Panc1 (cell line): ENCODE data around the gene TNFRSF21. TPM values are rescaled to one million over a fixed set of nuclear protein-coding genes. Genes with fewer than 3 reads are reported as not detected.

Experiments used
- ATAC-seq: fragments of 200-7000 bp; cut with Tn5 transposase; 2 replicates; pipeline ENCODE4 v1.9.1; 2020; ENCODE audit warnings: mild to moderate bottlenecking, moderate library complexity
- BruUV-seq: library from RNA; stranded (reverse); fragments of 400-500 nt; replicated peaks from 2 replicates; lab custom pipeline; 2021; lab: Mats Ljungman, UMichigan
- CTCF ChIA-PET: fragments of 300-600 bp; sonication (Branson Sonifier 250); formaldehyde crosslinking; loops from one replicate; lab custom pipeline; 2022; ENCODE audit warnings: antibody characterized with exemption; lab: Charles Lee
- POLR2A ChIA-PET: fragments of 300-600 bp; sonication (Branson Sonifier 250); formaldehyde crosslinking; loops from one replicate; lab custom pipeline; 2022; ENCODE audit warnings: antibody characterized with exemption; lab: Charles Lee
- DNase-seq: peaks from one replicate; pipeline ENCODE4 v3.0.0-alpha.2; 2010; ENCODE audit warnings: low read depth, low spot score
- H3K27ac ChIP-seq: 2 replicates; pipeline ENCODE4 v1.5.1; 2011; ENCODE audit warnings: mild to moderate bottlenecking, low read length, inconsistent platforms
- H3K27me3 ChIP-seq: fragments of 200-500 bp; sonication (Bioruptor generic); 2 replicates; pipeline ENCODE4 v1.6.0; 2014; ENCODE audit warnings: low read length, inconsistent platforms; ENCODE audit not compliant: control insufficient read depth, insufficient read depth
- H3K36me3 ChIP-seq: fragments of 200-500 bp; sonication (Bioruptor generic); 2 replicates; pipeline ENCODE4 v1.5.1; 2014; ENCODE audit warnings: inconsistent platforms, mild to moderate bottlenecking, low read length, moderate library complexity; ENCODE audit not compliant: control insufficient read depth, insufficient read depth
- H3K4me1 ChIP-seq: 2 replicates; pipeline ENCODE4 v1.5.1; 2011; ENCODE audit warnings: inconsistent platforms, mild to moderate bottlenecking, low read length, moderate library complexity; ENCODE audit not compliant: control insufficient read depth, insufficient read depth
- H3K4me3 ChIP-seq, 2 experiments: 2 replicates each; pipeline ENCODE4 v1.5.1; 2011 to 2012; ENCODE audit warnings: low read depth in 2 of 2, low read length in 2 of 2, mild to moderate bottlenecking in 2 of 2, inconsistent platforms in 1 of 2, moderate library complexity in 1 of 2
- H3K9me3 ChIP-seq: fragments of 200-500 bp; sonication (Bioruptor generic); 2 replicates; pipeline ENCODE4 v1.5.1; 2014; ENCODE audit warnings: low read depth, mild to moderate bottlenecking, inconsistent platforms, low read length, moderate library complexity; ENCODE audit not compliant: control insufficient read depth, insufficient read depth
- CTCF ChIP-seq: fragments of 450-650 bp; IDR thresholded peaks from 2 replicates; pipeline ENCODE4 v1.5.1; 2017; ENCODE audit warnings: mild to moderate bottlenecking
- POLR2AphosphoS5 ChIP-seq: IDR thresholded peaks from 2 replicates; pipeline ENCODE4 v1.6.1; 2012; ENCODE audit warnings: mild to moderate bottlenecking, low read depth, low read length, moderate library complexity
- REST ChIP-seq, 2 experiments: IDR thresholded peaks; 2 replicates each; pipeline ENCODE4 v1.6.1; 2011 to 2012; ENCODE audit warnings: low read depth in 2 of 2, control low read depth in 1 of 2, low read length in 1 of 2, mild to moderate bottlenecking in 1 of 2, moderate library complexity in 1 of 2; ENCODE audit not compliant: insufficient read depth in 1 of 2
- SIN3A ChIP-seq: IDR thresholded peaks from 2 replicates; pipeline ENCODE4 v1.6.1; 2012; ENCODE audit warnings: low read depth, mild to moderate bottlenecking, low read length, moderate library complexity, borderline replicate concordance; ENCODE audit not compliant: insufficient read depth
- TCF7L2 ChIP-seq: IDR thresholded peaks from 2 replicates; pipeline ENCODE4 v1.6.1; 2011; ENCODE audit warnings: mild to moderate bottlenecking, low read depth, low read length, inconsistent platforms
- in situ Hi-C: cut with HindIII; loops from 2 replicates; pipeline ENCODE4 v1.10.0; 2016; ENCODE audit warnings: low sequenced_read_pairs, low pct_unique_long_range_greater_than_20kb
- intact Hi-C: fragments of 100-400 bp; cut with micrococcal nuclease; formaldehyde crosslinking; loops from one replicate; pipeline ENCODE4 v1.10.0; 2022; ENCODE audit not compliant: unreplicated experiment
- total RNA-seq: library from RNA; stranded (reverse); gene quantifications from one replicate; pipeline ENCODE4 v1.2.1, GENCODE V29; 2021; ENCODE audit not compliant: unreplicated experiment

The TNFRSF21 gene
- total RNA-seq, 1 experiment from 2014 or later = 76.0 TPM

GRCh38 chr6:47264775-47265184, 44.9 kb downstream of the TNFRSF21 start:
- no peaks in the 10 kb centered on the region; the same call in none of the 2 replicates for H3K4me1 ChIP-seq
- DNase-seq (no peak), ATAC-seq (0 out of 2 replicates have a peak, but pooled peaks have one; percentile 38)
- ChIA-PET POLR2A (no interaction called here), CTCF (no interaction called here)
- TF ChIP-seq POLR2AphosphoS5 (no peak), SIN3A (no peak), CTCF (no peak), TCF7L2 (no peak), REST (IDR thresholded peaks at IDR 0.05; ENCODE audit: insufficient read depth in 1 of 2, low read depth in 2 of 2, low read length in 1 of 2) (no peak)
- no TSS peak for BruUV-seq
- H3K27ac ChIP-seq = no peak overlapping the region
- in situ Hi-C loops = no loop called here
- H3K27me3 ChIP-seq = no peaks in the 10 kb centered on the region
- no peaks in the 10 kb centered on the region for H3K9me3 ChIP-seq
- no peaks in the 10 kb centered on the region for H3K36me3 ChIP-seq
- no peak overlapping the region for H3K4me3 ChIP-seq
- intact Hi-C loops = no loop called here

- intact Hi-C loops = no loop called here
- H3K27me3 ChIP-seq = no peaks in the 10 kb centered on the region
- in situ Hi-C loops = no loop called here
- H3K27ac ChIP-seq = no peak overlapping the region
- no peak overlapping the region for H3K4me3 ChIP-seq
- ATAC-seq (no peak), DNase-seq (no peak)
- POLR2A ChIA-PET = no interaction called here
- H3K36me3 ChIP-seq = no peaks in the 10 kb centered on the region
- no peak for TF ChIP-seq SIN3A
- no peak for TF ChIP-seq REST (IDR thresholded peaks at IDR 0.05; ENCODE audit: insufficient read depth in 1 of 2, low read depth in 2 of 2, low read length in 1 of 2)
- TF ChIP-seq POLR2AphosphoS5 = no peak
- TF ChIP-seq CTCF = no peak
- TF ChIP-seq TCF7L2 = no peak
- H3K9me3 ChIP-seq = no peaks in the 10 kb centered on the region
- CTCF ChIA-PET = no interaction called here
- no peaks in the 10 kb centered on the region; the same call in 1 of the 2 replicates for H3K4me1 ChIP-seq
- BruUV-seq = no TSS peak
Measured at GRCh38 chr6:47263268-47263667, 46.4 kb downstream of the TNFRSF21 start.
